ENCODE data around the gene SLC5A9. TPM values are rescaled to one million over a fixed set of nuclear protein-coding genes. Genes with fewer than 3 reads are reported as not detected.

The SLC5A9 gene
- polyA plus RNA-seq, 4 donors = 11.5 to 19.3 (median 16.9) TPM

- DNase-seq (ENCODE audit: low read depth in 4 of 4, low spot score in 3 of 4) = no peak
These were observed 72.1 kb downstream of the SLC5A9 start for GRCh38 chr1:48294656-48295055.

Other genes starting within 250 kb of the SLC5A9 start
- gene TRABD2B, start 225.3 kb upstream of the SLC5A9 start, polyA plus RNA-seq (ENCODE audit: insufficient read length in 4 of 4) = 10 to 100 TPM; 15.3 to 25.8 (median 22.0) TPM
- gene SPATA6, start 249.5 kb downstream of the SLC5A9 start, polyA plus RNA-seq (ENCODE audit: insufficient read length in 4 of 4) = 10 to 100 TPM; 15.5 to 19.8 (median 17.5) TPM

Measured in right renal pelvis (tissue), 4 donors.